H1 (cell line): ENCODE measurements around the gene MORN2. TPM values are rescaled to one million over a fixed set of nuclear protein-coding genes. Genes with fewer than 3 reads are reported as not detected.

Experiments
- CTCF ChIA-PET: fragments of 300-600 bp; sonication (Branson Sonifier 250); formaldehyde crosslinking; loops from one replicate; lab custom pipeline; 2021; ENCODE audit not compliant: partially characterized antibody; lab: Charles Lee
- POLR2A ChIA-PET: fragments of 300-600 bp; sonication (Branson Sonifier 250); formaldehyde crosslinking; loops from one replicate; lab custom pipeline; 2021; ENCODE audit warnings: inconsistent platforms; ENCODE audit not compliant: partially characterized antibody; lab: Charles Lee
- DNase-seq, 2 experiments: peaks; one replicate each; pipeline versions ENCODE4 v3.0.0 to v3.0.0-alpha.2; 2010 to 2022; ENCODE audit warnings: low spot score in 2 of 2, low read depth in 1 of 2, mixed read lengths in 1 of 2
- FAIRE-seq: peaks from 2 replicates; lab custom pipeline; 2011; peaks lifted over from hg19 to GRCh38; lab: Jason Lieb, UNC
- H2AFZ ChIP-seq: 2 replicates; pipeline ENCODE4 v1.8.1; 2012; ENCODE audit warnings: low read length, inconsistent platforms
- H2AK5ac ChIP-seq: 2 replicates; pipeline ENCODE4 v1.6.1; 2013; ENCODE audit warnings: low read depth, low read length
- H2BK120ac ChIP-seq: replicated peaks from 2 replicates; pipeline ENCODE3; 2013; ENCODE audit warnings: low read depth, low read length, inconsistent platforms
- H2BK12ac ChIP-seq: 2 replicates; pipeline ENCODE4 v1.6.1; 2013; ENCODE audit warnings: low read depth, low read length
- H2BK15ac ChIP-seq: 2 replicates; pipeline ENCODE4 v1.6.1; 2013; ENCODE audit warnings: low read length
- H2BK20ac ChIP-seq: 2 replicates; pipeline ENCODE4 v1.6.1; 2013; ENCODE audit warnings: low read length
- H2BK5ac ChIP-seq: 2 replicates; pipeline ENCODE4 v1.6.1; 2013; ENCODE audit warnings: low read depth, low read length
- H3K14ac ChIP-seq: 2 replicates; pipeline ENCODE4 v1.6.1; 2013; ENCODE audit warnings: inconsistent platforms; ENCODE audit not compliant: insufficient read length
- H3K18ac ChIP-seq: 2 replicates; pipeline ENCODE4 v1.6.1; 2013; ENCODE audit warnings: low read length; ENCODE audit errors: extremely low read depth
- H3K23ac ChIP-seq: 2 replicates; pipeline ENCODE4 v1.6.1; 2013; ENCODE audit warnings: inconsistent platforms; ENCODE audit not compliant: insufficient read length
- H3K23me2 ChIP-seq: 2 replicates; pipeline ENCODE4 v1.6.1; 2013; ENCODE audit warnings: low read depth, low read length
- H3K27ac ChIP-seq: 2 replicates; pipeline ENCODE4 v1.6.1; 2011; ENCODE audit warnings: low read depth, low read length, inconsistent platforms
- H3K27me3 ChIP-seq, 4 experiments: replicated peaks in 1 of 4; 1 replicate in 1 of 4; 2 replicates in 3 of 4; pipeline versions ENCODE4 v1.6.1 to v1.8.1; 2011 to 2013; ENCODE audit warnings: low read length in 3 of 4, mild to moderate bottlenecking in 3 of 4, inconsistent platforms in 2 of 4, mixed read lengths in 2 of 4, moderate library complexity in 1 of 4; ENCODE audit not compliant: control insufficient read depth in 3 of 4, insufficient read depth in 3 of 4; ENCODE audit errors: extremely low read depth in 1 of 4
- H3K36me3 ChIP-seq, 4 experiments: 2 replicates each; pipeline versions ENCODE4 v1.6.1 to v1.8.1; 2011 to 2013; ENCODE audit warnings: mild to moderate bottlenecking in 4 of 4, low read length in 3 of 4, moderate library complexity in 2 of 4, control low read depth in 1 of 4, inconsistent platforms in 1 of 4; ENCODE audit not compliant: insufficient read depth in 4 of 4, control insufficient read depth in 2 of 4
- H3K4ac ChIP-seq: replicated peaks from 2 replicates; pipeline ENCODE3; 2013; ENCODE audit warnings: low read length, low read depth, mixed read lengths, inconsistent platforms; ENCODE audit not compliant: insufficient read length
- H3K4me1 ChIP-seq, 4 experiments: replicated peaks in 1 of 4; 1 replicate in 1 of 4; 2 replicates in 3 of 4; pipeline versions ENCODE4 v1.6.1 to v1.8.1; 2011 to 2013; ENCODE audit warnings: low read length in 3 of 4, inconsistent platforms in 2 of 4, mixed read lengths in 1 of 4; ENCODE audit not compliant: insufficient read depth in 4 of 4, control insufficient read depth in 3 of 4
- H3K4me2 ChIP-seq, 2 experiments: 2 replicates each; pipeline versions ENCODE4 v1.6.1 to v1.8.1; 2011 to 2013; ENCODE audit warnings: low read depth in 2 of 2, low read length in 2 of 2, control low read depth in 1 of 2, inconsistent platforms in 1 of 2, mild to moderate bottlenecking in 1 of 2; ENCODE audit not compliant: insufficient read depth in 1 of 2
- H3K4me3 ChIP-seq, 4 experiments: fragments of 200-600, 300-600 bp in 1 of 4; sonication (generic), shearing (Covaris generic), sonication (Bioruptor Twin) in 1 of 4; 2 replicates each; pipeline versions ENCODE4 v1.5.1 to v1.8.1; 2011 to 2016; ENCODE audit warnings: low read length in 4 of 4, low read depth in 3 of 4, control low read depth in 2 of 4, inconsistent platforms in 2 of 4, mild to moderate bottlenecking in 2 of 4, mixed read lengths in 1 of 4, moderate library complexity in 1 of 4; ENCODE audit not compliant: insufficient read depth in 2 of 4; ENCODE audit errors: extremely low read depth in 1 of 4
- H3K56ac ChIP-seq: replicated peaks from 2 replicates; pipeline ENCODE3; 2013; ENCODE audit warnings: low read depth, mild to moderate bottlenecking, mixed read lengths, low read length, inconsistent platforms; ENCODE audit not compliant: insufficient read length
- H3K79me1 ChIP-seq: 2 replicates; pipeline ENCODE4 v1.6.1; 2013; ENCODE audit warnings: low read depth, low read length, control low read depth
- H3K79me2 ChIP-seq, 2 experiments: 2 replicates each; pipeline versions ENCODE4 v1.6.1 to v1.8.1; 2012 to 2013; ENCODE audit warnings: low read length in 2 of 2, mild to moderate bottlenecking in 2 of 2, inconsistent platforms in 1 of 2; ENCODE audit not compliant: insufficient read depth in 2 of 2, control insufficient read depth in 1 of 2
- H3K9ac ChIP-seq, 4 experiments: replicated peaks in 1 of 4; 1 replicate in 1 of 4; 2 replicates in 3 of 4; pipeline versions ENCODE4 v1.6.1 to v1.8.1; 2011 to 2013; ENCODE audit warnings: low read depth in 3 of 4, low read length in 3 of 4, control low read depth in 2 of 4, mild to moderate bottlenecking in 2 of 4, moderate library complexity in 2 of 4, inconsistent platforms in 1 of 4; ENCODE audit errors: extremely low read depth in 1 of 4
- H3K9me3 ChIP-seq, 2 experiments: 2 replicates each; pipeline versions ENCODE4 v1.6.1 to v1.8.1; 2012 to 2013; ENCODE audit warnings: mild to moderate bottlenecking in 2 of 2, moderate library complexity in 2 of 2, control low read depth in 1 of 2, inconsistent platforms in 1 of 2, low read depth in 1 of 2, low read length in 1 of 2, mixed read lengths in 1 of 2; ENCODE audit not compliant: insufficient read depth in 2 of 2
- H4K20me1 ChIP-seq, 2 experiments: replicated peaks in 1 of 2; 2 replicates each; pipeline versions ENCODE3 to v1.8.1; 2011 to 2013; ENCODE audit warnings: inconsistent platforms in 2 of 2, low read length in 2 of 2, mild to moderate bottlenecking in 1 of 2; ENCODE audit not compliant: insufficient read depth in 2 of 2, control insufficient read depth in 1 of 2
- H4K5ac ChIP-seq: 2 replicates; pipeline ENCODE4 v1.6.1; 2013; ENCODE audit warnings: low read length, low read depth, mixed read lengths, inconsistent platforms; ENCODE audit not compliant: insufficient read length
- H4K8ac ChIP-seq: 2 replicates; pipeline ENCODE4 v1.8.0; 2013; ENCODE audit warnings: mild to moderate bottlenecking, moderate library complexity, low read length, inconsistent platforms; ENCODE audit not compliant: insufficient read depth; ENCODE audit errors: extremely low read depth
- H4K91ac ChIP-seq: replicated peaks from 2 replicates; pipeline ENCODE3; 2013; ENCODE audit warnings: low read length, mixed read lengths, inconsistent platforms; ENCODE audit not compliant: insufficient read length
- ASH2L ChIP-seq: fragments of 200-600, 300-600 bp; sonication (generic); IDR thresholded peaks from one replicate; pipeline ENCODE4 v1.7.1; 2017; ENCODE audit warnings: low read length
- MAX ChIP-seq: IDR thresholded peaks from 2 replicates; pipeline ENCODE4 v1.6.1; 2012; ENCODE audit warnings: inconsistent platforms
- POLR2A ChIP-seq, 2 experiments: IDR thresholded peaks; 1 replicate in 1 of 2; 2 replicates in 1 of 2; pipeline ENCODE4 v1.6.1; 2011; ENCODE audit warnings: low read depth in 2 of 2, low read length in 2 of 2, mild to moderate bottlenecking in 2 of 2; ENCODE audit errors: control extremely low read depth in 1 of 2
- RNF2 ChIP-seq: fragments of 200-900, 300-1000 bp; sonication (generic); IDR thresholded peaks from 2 replicates; pipeline ENCODE4 v1.7.1; 2016; ENCODE audit warnings: borderline replicate concordance, low read depth, mild to moderate bottlenecking, antibody characterized with exemption, low read length; ENCODE audit not compliant: poor library complexity, severe bottlenecking; ENCODE audit errors: missing control alignments
- SUZ12 ChIP-seq: fragments of 200-600 bp; sonication (generic); IDR thresholded peaks from 2 replicates; pipeline ENCODE4 v1.6.1; 2012; ENCODE audit warnings: mild to moderate bottlenecking, inconsistent platforms, low read length, moderate library complexity, mixed read lengths
- polyA plus RNA-seq, 7 experiments: library from polyadenylated mRNA; depleted of rRNA in 3 of 7; stranded (reverse) in 5 of 7; unstranded in 2 of 7; fragments of >200 nt in 5 of 7; fragments of 200-250 nt in 2 of 7; gene quantifications; 1 replicate in 5 of 7; 2 replicates in 1 of 7; 4 replicates in 1 of 7; pipeline versions ENCODE4 v1.2.1 to v1.2.3, GENCODE V29; 2011 to 2013; ENCODE audit warnings: missing spikeins in 2 of 7, mixed read lengths in 2 of 7
- total RNA-seq: library from RNA; stranded (reverse); fragmentation: NEBNext Ultra II Directional; extraction: Animal tissue kit (Norgen Biotek cat#: 25700); gene quantifications from 2 replicates; pipeline ENCODE4 v1.2.1, GENCODE V29; 2021
- TF ChIP-seq, protein P1 (sequence below): IDR thresholded peaks from 2 replicates; pipeline ENCODE4 v1.6.1; 2011; ENCODE audit warnings: low read length, improper control_type of control experiment

MORN2 gene
- total and polyA plus RNA-seq, 2 of the 8 experiments (the other 6 are each of a cell fraction or from before 2014, with no cell fraction given): 7.2 to 11.3 TPM

- Histone ChIP-seq H2BK20ac (no peak overlapping the region), H3K4me3 (no peak overlapping the region), H2BK15ac (no peak overlapping the region), H3K4me2 (no peak overlapping the region), H4K91ac (no peak overlapping the region), H4K5ac (no peak overlapping the region), H3K56ac (no peak overlapping the region), H2AK5ac (no peak overlapping the region), H3K23me2 (no peaks in the 10 kb centered on the region), H3K9me3 (no peaks in the 10 kb centered on the region), H3K14ac (no peak overlapping the region), H2BK5ac (no peak overlapping the region), H3K27me3 (no peaks in the 10 kb centered on the region), H2BK12ac (no peak overlapping the region), H3K4ac (no peak overlapping the region), H3K36me3 (no peaks in the 10 kb centered on the region), H3K18ac (no peak overlapping the region), H3K4me1 (no peaks in the 10 kb centered on the region), H3K79me1 (no peaks in the 10 kb centered on the region), H2AFZ (no peak overlapping the region), H3K9ac (no peak overlapping the region), H2BK120ac (no peak overlapping the region), H3K23ac (no peak overlapping the region), H4K20me1 (no peaks in the 10 kb centered on the region), H4K8ac (no peak overlapping the region), H3K27ac (no peak overlapping the region), H3K79me2 (no peaks in the 10 kb centered on the region)
- FAIRE-seq (no peak), DNase-seq (no peak)
- POLR2A ChIA-PET: no interaction called here
- TF ChIP-seq POLR2A (IDR thresholded peaks at IDR 0.05; ENCODE audit: control extremely low read depth in 1 of 2, low read depth in 2 of 2, low read length in 2 of 2) (no peak), SUZ12 (no peak), MAX (no peak), RNF2 (no peak), ASH2L (no peak)
- TF ChIP-seq, protein P1, sequence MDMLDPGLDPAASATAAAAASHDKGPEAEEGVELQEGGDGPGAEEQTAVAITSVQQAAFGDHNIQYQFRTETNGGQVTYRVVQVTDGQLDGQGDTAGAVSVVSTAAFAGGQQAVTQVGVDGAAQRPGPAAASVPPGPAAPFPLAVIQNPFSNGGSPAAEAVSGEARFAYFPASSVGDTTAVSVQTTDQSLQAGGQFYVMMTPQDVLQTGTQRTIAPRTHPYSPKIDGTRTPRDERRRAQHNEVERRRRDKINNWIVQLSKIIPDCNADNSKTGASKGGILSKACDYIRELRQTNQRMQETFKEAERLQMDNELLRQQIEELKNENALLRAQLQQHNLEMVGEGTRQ: no peak
- CTCF ChIA-PET: no interaction called here
Observed at GRCh38 chr2:38886063-38886462, 10.3 kb downstream of the MORN2 start.
